HepG2 (cell line): Measurements from ENCODE around the gene RAB3B. TPM values are rescaled to one million over a fixed set of nuclear protein-coding genes. Genes with fewer than 3 reads are reported as not detected.

ENCODE experiments used
- CEBPB ChIP-seq: IDR thresholded peaks from 2 replicates; pipeline ENCODE4 v1.6.1; 2011; ENCODE audit warnings: low read depth, low read length, improper control_type of control experiment, borderline replicate concordance
- HDAC2 ChIP-seq: sonication (generic); formaldehyde crosslinking; IDR thresholded peaks from 2 replicates; pipeline ENCODE4 v1.4.0; 2020; ENCODE audit warnings: missing genetic modification reagents
- HMG20B ChIP-seq: conservative IDR thresholded peaks from 2 replicates; pipeline ENCODE4 v1.6.1; 2016; ENCODE audit warnings: missing genetic modification reagents, missing compliant biosample characterization
- HNRNPK ChIP-seq: fragments of 200-400 bp; formaldehyde crosslinking; IDR thresholded peaks from 2 replicates; pipeline ENCODE4 v1.6.1; 2018; ENCODE audit warnings: low read length, low read depth, moderate library complexity, mild to moderate bottlenecking; ENCODE audit not compliant: poor library complexity, severe bottlenecking
- KDM2A ChIP-seq: sonication (generic); formaldehyde crosslinking; IDR thresholded peaks from 2 replicates; pipeline ENCODE4 v1.4.0; 2020; ENCODE audit warnings: low read depth, missing genetic modification reagents, borderline replicate concordance
- PHF20 ChIP-seq: sonication (generic); formaldehyde crosslinking; IDR thresholded peaks from 2 replicates; pipeline ENCODE4 v1.5.0; 2020; ENCODE audit warnings: mild to moderate bottlenecking, missing genetic modification reagents
- RCOR2 ChIP-seq: IDR thresholded peaks from 2 replicates; pipeline ENCODE4 v1.6.1; 2016; ENCODE audit warnings: missing biosample characterization, missing genetic modification reagents
- ZBTB20 ChIP-seq: sonication (generic); formaldehyde crosslinking; IDR thresholded peaks from 2 replicates; pipeline ENCODE4 v1.8.1; 2023; ENCODE audit warnings: missing genetic modification reagents, low read depth, mild to moderate bottlenecking, borderline replicate concordance
- ZKSCAN5 ChIP-seq: sonication (generic); formaldehyde crosslinking; IDR thresholded peaks from 2 replicates; pipeline ENCODE4 v1.5.1; 2020; ENCODE audit warnings: mild to moderate bottlenecking, missing genetic modification reagents
- ZMYM3 ChIP-seq: sonication (generic); formaldehyde crosslinking; IDR thresholded peaks from 2 replicates; pipeline ENCODE4 v1.5.1; 2020; ENCODE audit warnings: mild to moderate bottlenecking, missing genetic modification reagents
- ZNF30 ChIP-seq: sonication (generic); formaldehyde crosslinking; IDR thresholded peaks from 2 replicates; pipeline ENCODE4 v1.5.0; 2020; ENCODE audit warnings: mild to moderate bottlenecking, missing genetic modification reagents
- ZNF891 ChIP-seq: sonication (generic); formaldehyde crosslinking; IDR thresholded peaks from 2 replicates; pipeline ENCODE4 v1.5.0; 2020; ENCODE audit warnings: mild to moderate bottlenecking, missing genetic modification reagents
- polyA plus RNA-seq, 8 experiments: library from polyadenylated mRNA; depleted of rRNA in 3 of 8; stranded (reverse) in 7 of 8; unstranded in 1 of 8; fragments of >200 nt; fragmentation: Illumina TruSeq in 4 of 8; extraction: Trizol in 4 of 8; gene quantifications; 2 replicates each; pipeline versions ENCODE4 v1.2.1 to v1.2.3, GENCODE V29; 2011 to 2016; ENCODE audit warnings: low read depth in 4 of 8, missing spikeins in 1 of 8, mixed read lengths in 1 of 8; ENCODE audit not compliant: insufficient read depth in 1 of 8
- total RNA-seq, 5 experiments: library from RNA; depleted of rRNA; stranded (reverse); fragments of >200 nt; fragmentation: Illumina TruSeq; extraction: Trizol; gene quantifications; 2 replicates each; pipeline ENCODE4 v1.2.3, GENCODE V29; 2016; ENCODE audit warnings: low read depth in 1 of 5
- TF ChIP-seq, protein P1 (sequence below): sonication (generic); formaldehyde crosslinking; IDR thresholded peaks from 2 replicates; pipeline ENCODE4 v1.5.0; 2020; ENCODE audit warnings: mild to moderate bottlenecking, low read depth, missing genetic modification reagents, borderline replicate concordance
- TF ChIP-seq, protein P2 (sequence below): IDR thresholded peaks from 2 replicates; pipeline ENCODE4 v1.6.1; 2012; ENCODE audit warnings: inconsistent platforms
- TF ChIP-seq, protein P3 (sequence below): sonication (generic); formaldehyde crosslinking; IDR thresholded peaks from 2 replicates; pipeline ENCODE4 v1.5.1; 2020; ENCODE audit warnings: missing genetic modification reagents, mild to moderate bottlenecking, borderline replicate concordance
- TF ChIP-seq, protein P4 (sequence below): sonication (generic); formaldehyde crosslinking; IDR thresholded peaks from 2 replicates; pipeline ENCODE4 v1.5.0; 2020; ENCODE audit warnings: mild to moderate bottlenecking, missing genetic modification reagents
- TF ChIP-seq, protein P5 (sequence below): sonication (generic); formaldehyde crosslinking; IDR thresholded peaks from one replicate; pipeline ENCODE4 v1.5.1; 2020; ENCODE audit warnings: mild to moderate bottlenecking, missing genetic modification reagents; ENCODE audit errors: not compliant biosample characterization

Gene RAB3B
- total and polyA plus RNA-seq, 2 of the 13 experiments (the other 11 are each of a cell fraction or from before 2014, with no cell fraction given) = 1.0 to 1.2 TPM

DNA sequence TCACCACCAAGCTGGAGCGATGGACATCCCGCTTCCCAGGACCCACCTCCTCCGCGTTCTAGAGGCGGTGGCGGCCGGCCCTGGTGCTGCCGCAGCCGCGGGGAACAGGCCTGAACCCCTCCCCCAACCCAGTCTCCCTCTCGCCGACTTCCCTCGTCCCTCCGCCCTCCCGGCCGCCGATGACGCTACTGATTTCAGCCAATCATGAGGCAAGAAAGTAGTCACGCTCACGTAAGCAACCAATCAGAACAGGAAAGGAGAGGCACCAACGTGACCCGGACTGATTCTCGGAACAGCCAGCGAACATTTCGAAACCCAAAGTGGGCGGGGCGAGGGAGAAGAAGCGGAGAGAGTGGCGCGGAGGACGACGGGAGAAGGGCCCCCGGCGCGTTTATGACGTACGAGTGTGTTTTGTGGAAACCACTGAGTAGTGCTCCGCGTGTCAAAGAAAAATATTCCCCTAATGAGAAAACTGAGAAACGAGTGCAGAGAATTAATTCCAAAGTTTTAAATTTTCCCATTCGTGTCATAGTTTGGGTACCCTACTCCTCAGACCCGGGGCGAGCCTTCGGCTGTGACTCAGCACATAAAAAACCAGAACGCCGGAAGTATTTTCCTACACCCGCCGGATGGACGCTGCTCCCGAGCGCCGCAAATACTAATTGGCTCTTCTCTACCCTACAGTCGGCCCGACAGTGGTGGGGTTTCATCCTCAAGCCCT lies 111.7 kb downstream of the RAB3B start, which contains the start of gene NRDC (continued):
- TF ChIP-seq PHF20 (CRISPR knock-in tag) = peak; percentile 93
- TF ChIP-seq ZNF891 (CRISPR knock-in tag) = peak; percentile 89
- no peak; the same call in 1 of the 2 replicates for TF ChIP-seq ZMYM3 (CRISPR knock-in tag)
- no peak for TF ChIP-seq ZBTB20 (CRISPR knock-in tag)
- TF ChIP-seq, protein P1, sequence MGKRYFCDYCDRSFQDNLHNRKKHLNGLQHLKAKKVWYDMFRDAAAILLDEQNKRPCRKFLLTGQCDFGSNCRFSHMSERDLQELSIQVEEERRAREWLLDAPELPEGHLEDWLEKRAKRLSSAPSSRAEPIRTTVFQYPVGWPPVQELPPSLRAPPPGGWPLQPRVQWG (CRISPR knock-in tag) = no peak
- TF ChIP-seq, protein P2, sequence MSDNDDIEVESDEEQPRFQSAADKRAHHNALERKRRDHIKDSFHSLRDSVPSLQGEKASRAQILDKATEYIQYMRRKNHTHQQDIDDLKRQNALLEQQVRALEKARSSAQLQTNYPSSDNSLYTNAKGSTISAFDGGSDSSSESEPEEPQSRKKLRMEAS = peak; percentile 63
- TF ChIP-seq CEBPB = peak; percentile 90
- TF ChIP-seq HNRNPK = peak; percentile 80
- TF ChIP-seq RCOR2 (CRISPR knock-in tag) = no peak
- peak; percentile 58 for TF ChIP-seq HMG20B
- peak; percentile 46 for TF ChIP-seq HDAC2
- TF ChIP-seq, protein P3, sequence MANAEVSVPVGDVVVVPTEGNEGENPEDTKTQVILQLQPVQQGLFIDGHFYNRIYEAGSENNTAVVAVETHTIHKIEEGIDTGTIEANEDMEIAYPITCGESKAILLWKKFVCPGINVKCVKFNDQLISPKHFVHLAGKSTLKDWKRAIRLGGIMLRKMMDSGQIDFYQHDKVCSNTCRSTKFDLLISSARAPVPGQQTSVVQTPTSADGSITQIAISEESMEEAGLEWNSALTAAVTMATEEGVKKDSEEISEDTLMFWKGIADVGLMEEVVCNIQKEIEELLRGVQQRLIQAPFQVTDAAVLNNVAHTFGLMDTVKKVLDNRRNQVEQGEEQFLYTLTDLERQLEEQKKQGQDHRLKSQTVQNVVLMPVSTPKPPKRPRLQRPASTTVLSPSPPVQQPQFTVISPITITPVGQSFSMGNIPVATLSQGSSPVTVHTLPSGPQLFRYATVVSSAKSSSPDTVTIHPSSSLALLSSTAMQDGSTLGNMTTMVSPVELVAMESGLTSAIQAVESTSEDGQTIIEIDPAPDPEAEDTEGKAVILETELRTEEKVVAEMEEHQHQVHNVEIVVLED (CRISPR knock-in tag) = peak; percentile 77
- no peak for TF ChIP-seq ZKSCAN5 (CRISPR knock-in tag)
- peak; percentile 65; the same call in 1 of the 2 replicates for TF ChIP-seq KDM2A (CRISPR knock-in tag)
- TF ChIP-seq, protein P4, sequence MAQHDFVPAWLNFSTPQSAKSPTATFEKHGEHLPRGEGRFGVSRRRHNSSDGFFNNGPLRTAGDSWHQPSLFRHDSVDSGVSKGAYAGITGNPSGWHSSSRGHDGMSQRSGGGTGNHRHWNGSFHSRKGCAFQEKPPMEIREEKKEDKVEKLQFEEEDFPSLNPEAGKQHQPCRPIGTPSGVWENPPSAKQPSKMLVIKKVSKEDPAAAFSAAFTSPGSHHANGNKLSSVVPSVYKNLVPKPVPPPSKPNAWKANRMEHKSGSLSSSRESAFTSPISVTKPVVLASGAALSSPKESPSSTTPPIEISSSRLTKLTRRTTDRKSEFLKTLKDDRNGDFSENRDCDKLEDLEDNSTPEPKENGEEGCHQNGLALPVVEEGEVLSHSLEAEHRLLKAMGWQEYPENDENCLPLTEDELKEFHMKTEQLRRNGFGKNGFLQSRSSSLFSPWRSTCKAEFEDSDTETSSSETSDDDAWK = no peak
- TF ChIP-seq ZNF30 (CRISPR knock-in tag) = no peak
- TF ChIP-seq, protein P5, sequence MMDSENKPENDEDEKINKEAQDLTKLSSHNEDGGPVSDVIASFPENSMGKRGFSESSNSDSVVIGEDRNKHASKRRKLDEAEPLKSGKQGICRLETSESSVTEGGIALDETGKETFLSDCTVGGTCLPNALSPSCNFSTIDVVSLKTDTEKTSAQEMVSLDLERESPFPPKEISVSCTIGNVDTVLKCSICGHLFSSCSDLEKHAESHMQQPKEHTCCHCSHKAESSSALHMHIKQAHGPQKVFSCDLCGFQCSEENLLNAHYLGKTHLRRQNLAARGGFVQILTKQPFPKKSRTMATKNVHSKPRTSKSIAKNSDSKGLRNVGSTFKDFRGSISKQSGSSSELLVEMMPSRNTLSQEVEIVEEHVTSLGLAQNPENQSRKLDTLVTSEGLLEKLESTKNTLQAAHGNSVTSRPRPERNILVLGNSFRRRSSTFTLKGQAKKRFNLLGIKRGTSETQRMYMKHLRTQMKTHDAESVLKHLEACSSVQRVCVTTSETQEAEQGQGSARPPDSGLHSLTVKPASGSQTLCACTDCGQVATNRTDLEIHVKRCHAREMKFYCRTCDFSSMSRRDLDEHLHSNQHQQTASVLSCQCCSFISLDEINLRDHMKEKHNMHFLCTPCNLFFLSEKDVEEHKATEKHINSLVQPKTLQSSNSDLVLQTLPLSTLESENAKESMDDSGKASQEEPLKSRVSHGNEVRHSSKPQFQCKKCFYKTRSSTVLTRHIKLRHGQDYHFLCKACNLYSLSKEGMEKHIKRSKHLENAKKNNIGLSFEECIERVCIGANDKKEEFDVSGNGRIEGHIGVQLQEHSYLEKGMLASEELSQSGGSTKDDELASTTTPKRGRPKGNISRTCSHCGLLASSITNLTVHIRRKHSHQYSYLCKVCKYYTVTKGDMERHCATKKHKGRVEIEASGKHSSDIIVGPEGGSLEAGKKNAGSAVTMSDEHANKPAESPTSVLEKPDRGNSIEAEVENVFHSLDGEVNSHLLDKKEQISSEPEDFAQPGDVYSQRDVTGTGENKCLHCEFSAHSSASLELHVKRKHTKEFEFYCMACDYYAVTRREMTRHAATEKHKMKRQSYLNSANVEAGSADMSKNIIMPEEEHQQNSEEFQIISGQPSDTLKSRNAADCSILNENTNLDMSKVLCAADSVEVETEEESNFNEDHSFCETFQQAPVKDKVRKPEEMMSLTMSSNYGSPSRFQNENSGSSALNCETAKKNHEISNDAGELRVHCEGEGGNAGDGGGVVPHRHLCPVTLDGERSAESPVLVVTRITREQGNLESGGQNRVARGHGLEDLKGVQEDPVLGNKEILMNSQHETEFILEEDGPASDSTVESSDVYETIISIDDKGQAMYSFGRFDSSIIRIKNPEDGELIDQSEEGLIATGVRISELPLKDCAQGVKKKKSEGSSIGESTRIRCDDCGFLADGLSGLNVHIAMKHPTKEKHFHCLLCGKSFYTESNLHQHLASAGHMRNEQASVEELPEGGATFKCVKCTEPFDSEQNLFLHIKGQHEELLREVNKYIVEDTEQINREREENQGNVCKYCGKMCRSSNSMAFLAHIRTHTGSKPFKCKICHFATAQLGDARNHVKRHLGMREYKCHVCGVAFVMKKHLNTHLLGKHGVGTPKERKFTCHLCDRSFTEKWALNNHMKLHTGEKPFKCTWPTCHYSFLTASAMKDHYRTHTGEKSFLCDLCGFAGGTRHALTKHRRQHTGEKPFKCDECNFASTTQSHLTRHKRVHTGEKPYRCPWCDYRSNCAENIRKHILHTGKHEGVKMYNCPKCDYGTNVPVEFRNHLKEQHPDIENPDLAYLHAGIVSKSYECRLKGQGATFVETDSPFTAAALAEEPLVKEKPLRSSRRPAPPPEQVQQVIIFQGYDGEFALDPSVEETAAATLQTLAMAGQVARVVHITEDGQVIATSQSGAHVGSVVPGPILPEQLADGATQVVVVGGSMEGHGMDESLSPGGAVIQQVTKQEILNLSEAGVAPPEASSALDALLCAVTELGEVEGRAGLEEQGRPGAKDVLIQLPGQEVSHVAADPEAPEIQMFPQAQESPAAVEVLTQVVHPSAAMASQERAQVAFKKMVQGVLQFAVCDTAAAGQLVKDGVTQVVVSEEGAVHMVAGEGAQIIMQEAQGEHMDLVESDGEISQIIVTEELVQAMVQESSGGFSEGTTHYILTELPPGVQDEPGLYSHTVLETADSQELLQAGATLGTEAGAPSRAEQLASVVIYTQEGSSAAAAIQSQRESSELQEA = no peak
